HCT116 (cell line): Measurements from ENCODE around the gene CALN1. TPM values are rescaled to one million over a fixed set of nuclear protein-coding genes. Genes with fewer than 3 reads are reported as not detected.

ENCODE experiments used
- ATAC-seq: fragments of 200-7000 bp; cut with Tn5 transposase; 2 replicates; pipeline ENCODE4 v1.9.1; 2020; ENCODE audit warnings: mild to moderate bottlenecking, moderate library complexity
- BruUV-seq: library from RNA; stranded (reverse); fragments of 400-500 nt; replicated peaks from 2 replicates; lab custom pipeline; 2021; lab: Mats Ljungman, UMichigan
- CTCF ChIA-PET: fragments of 300-600 bp; sonication (Branson Sonifier 250); formaldehyde crosslinking; loops from one replicate; lab custom pipeline; 2021; ENCODE audit warnings: antibody characterized with exemption; lab: Charles Lee
- POLR2A ChIA-PET: fragments of 300-600, 350-600 bp; sonication (Branson Sonifier 250); formaldehyde crosslinking; loops from one replicate; lab custom pipeline; 2021; ENCODE audit warnings: antibody characterized with exemption; lab: Charles Lee
- RAD21 ChIA-PET, 2 experiments: fragments of 300-600 bp; sonication (Branson Sonifier 250); formaldehyde crosslinking; loops; one replicate each; lab custom pipeline; 2023; ENCODE audit warnings: low total read pairs in 2 of 2; ENCODE audit not compliant: uncharacterized antibody in 2 of 2, unreplicated experiment in 2 of 2, low non-redundant PET in 1 of 2; lab: Charles Lee
- DNase-seq: peaks from one replicate; pipeline ENCODE4 v3.0.0-alpha.2; 2010; ENCODE audit warnings: low read depth, low spot score
- H2AFZ ChIP-seq: fragments of 200-600 bp; shearing (Covaris generic), sonication (generic); 2 replicates; pipeline ENCODE4 v1.6.1; 2017; ENCODE audit warnings: low read depth, mixed run types, mixed read lengths, antibody characterized with exemption, low read length; ENCODE audit not compliant: poor library complexity, severe bottlenecking
- H3K27ac ChIP-seq: 2 replicates; pipeline ENCODE4 v1.5.1; 2012; ENCODE audit warnings: low read depth, low read length
- H3K27me3 ChIP-seq: fragments of 200-600 bp; sonication (generic); 2 replicates; pipeline ENCODE4 v1.6.1; 2016; ENCODE audit warnings: mixed run types, low read length, mixed read lengths; ENCODE audit not compliant: insufficient read depth
- H3K36me3 ChIP-seq, 2 experiments: fragments of 200-500 bp in 1 of 2; fragments of 200-600 bp in 1 of 2; sonication (Bioruptor generic) in 1 of 2; sonication (generic) in 1 of 2; 2 replicates each; pipeline versions ENCODE4 v1.5.1 to v1.6.1; 2014 to 2016; ENCODE audit warnings: low read length in 2 of 2, inconsistent platforms in 1 of 2, mixed read lengths in 1 of 2, mixed run types in 1 of 2; ENCODE audit not compliant: insufficient read depth in 2 of 2, control insufficient read depth in 1 of 2
- H3K4me1 ChIP-seq, 2 experiments: fragments of 200-600 bp in 1 of 2; sonication (generic) in 1 of 2; 2 replicates each; pipeline versions ENCODE4 v1.5.1 to v1.6.1; 2012 to 2017; ENCODE audit warnings: low read length in 2 of 2, inconsistent platforms in 1 of 2, mild to moderate bottlenecking in 1 of 2, mixed read lengths in 1 of 2, mixed run types in 1 of 2, moderate library complexity in 1 of 2; ENCODE audit not compliant: insufficient read depth in 2 of 2, control insufficient read depth in 1 of 2
- H3K4me2 ChIP-seq: fragments of 200-600 bp; sonication (generic); 2 replicates; pipeline ENCODE4 v1.6.1; 2017; ENCODE audit warnings: mixed run types, low read length, mixed read lengths
- H3K4me3 ChIP-seq, 2 experiments: fragments of 200-600 bp in 1 of 2; sonication (generic) in 1 of 2; replicated peaks in 1 of 2; 2 replicates each; pipeline ENCODE4 v1.5.1; 2011 to 2016; ENCODE audit warnings: low read length in 2 of 2, control low read depth in 1 of 2, low read depth in 1 of 2, mild to moderate bottlenecking in 1 of 2, mixed read lengths in 1 of 2, mixed run types in 1 of 2
- H3K79me2 ChIP-seq: fragments of 200-600 bp; sonication (generic); 2 replicates; pipeline ENCODE4 v1.6.1; 2017; ENCODE audit warnings: mild to moderate bottlenecking, mixed run types, low read length, moderate library complexity, mixed read lengths; ENCODE audit not compliant: insufficient read depth
- H3K9ac ChIP-seq: fragments of 200-600 bp; sonication (generic); 2 replicates; pipeline ENCODE4 v1.6.1; 2016; ENCODE audit warnings: low read length, mixed read lengths
- H3K9me2 ChIP-seq: fragments of 200-600 bp; sonication (generic), shearing (Covaris generic); 2 replicates; pipeline ENCODE4 v1.6.1; 2017; ENCODE audit warnings: mixed run types, mild to moderate bottlenecking, moderate library complexity; ENCODE audit not compliant: insufficient read depth
- H3K9me3 ChIP-seq, 2 experiments: fragments of 200-500 bp in 1 of 2; fragments of 200-600 bp in 1 of 2; sonication (Bioruptor generic) in 1 of 2; sonication (generic) in 1 of 2; 2 replicates each; pipeline ENCODE4 v1.6.1; 2014 to 2017; ENCODE audit warnings: low read length in 2 of 2, mixed read lengths in 2 of 2, inconsistent platforms in 1 of 2, low read depth in 1 of 2, mild to moderate bottlenecking in 1 of 2, mixed run types in 1 of 2, moderate library complexity in 1 of 2; ENCODE audit not compliant: control insufficient read depth in 1 of 2, insufficient read depth in 1 of 2
- H4K20me1 ChIP-seq: fragments of 200-600 bp; sonication (generic), shearing (Covaris generic); 2 replicates; pipeline ENCODE4 v1.6.1; 2017; ENCODE audit warnings: mixed run types, mild to moderate bottlenecking, moderate library complexity; ENCODE audit not compliant: insufficient read depth
- ATF3 ChIP-seq: IDR thresholded peaks from 2 replicates; pipeline ENCODE4 v1.6.1; 2012
- CBX3 ChIP-seq: IDR thresholded peaks from 2 replicates; pipeline ENCODE4 v1.6.1; 2012; ENCODE audit warnings: low read depth
- CTCF ChIP-seq, 3 experiments: fragments of 200-600 bp in 1 of 3; sonication (generic) in 1 of 3; IDR thresholded peaks in 2 of 3; conservative IDR thresholded peaks in 1 of 3; 2 replicates each; pipeline ENCODE4 v1.5.1; 2012 to 2017; ENCODE audit warnings: low read depth in 2 of 3, low read length in 2 of 3, antibody characterized with exemption in 1 of 3, borderline replicate concordance in 1 of 3, control low read depth in 1 of 3, mild to moderate bottlenecking in 1 of 3, mixed read lengths in 1 of 3, mixed run types in 1 of 3, moderate library complexity in 1 of 3; ENCODE audit not compliant: insufficient read depth in 1 of 3
- EGR1 ChIP-seq: IDR thresholded peaks from 2 replicates; pipeline ENCODE4 v1.6.1; 2012; ENCODE audit warnings: low read depth
- EZH2phosphoT487 ChIP-seq: fragments of 200-600 bp; IDR thresholded peaks from 2 replicates; pipeline ENCODE4 v1.6.1; 2018; ENCODE audit warnings: antibody characterized with exemption, borderline replicate concordance
- JUND ChIP-seq: IDR thresholded peaks from 2 replicates; pipeline ENCODE4 v1.6.1; 2012
- POLR2AphosphoS5 ChIP-seq: IDR thresholded peaks from 2 replicates; pipeline ENCODE4 v1.6.1; 2011; ENCODE audit warnings: mild to moderate bottlenecking, low read depth, low read length, moderate library complexity
- SIN3A ChIP-seq: IDR thresholded peaks from 2 replicates; pipeline ENCODE4 v1.6.1; 2012; ENCODE audit warnings: low read depth
- SP1 ChIP-seq: IDR thresholded peaks from 2 replicates; pipeline ENCODE4 v1.6.1; 2012; ENCODE audit warnings: low read depth
- TCF7L2 ChIP-seq: IDR thresholded peaks from 2 replicates; pipeline ENCODE4 v1.7.0; 2011; ENCODE audit warnings: borderline replicate concordance, inconsistent platforms; ENCODE audit not compliant: insufficient read depth, insufficient read length; ENCODE audit errors: extremely low read depth
- YY1 ChIP-seq: IDR thresholded peaks from 2 replicates; pipeline ENCODE4 v1.6.1; 2011; ENCODE audit warnings: low read length, low read depth, moderate library complexity, mild to moderate bottlenecking; ENCODE audit not compliant: insufficient replicate concordance; ENCODE audit errors: extremely low read depth
- ZBTB33 ChIP-seq: IDR thresholded peaks from 2 replicates; pipeline ENCODE4 v1.6.1; 2011; ENCODE audit warnings: mild to moderate bottlenecking, low read length, moderate library complexity; ENCODE audit not compliant: insufficient replicate concordance; ENCODE audit errors: extremely low read depth
- ZNF274 ChIP-seq: fragments of 200-500 bp; sonication (Bioruptor generic); IDR thresholded peaks from 2 replicates; pipeline ENCODE4 v1.6.1; 2014; ENCODE audit warnings: mild to moderate bottlenecking, low read depth, low read length, inconsistent platforms
- intact Hi-C: fragments of 100-400 bp; cut with micrococcal nuclease; formaldehyde crosslinking; loops from 2 replicates; pipeline ENCODE4 v1.10.0; 2022
- total RNA-seq: library from RNA; stranded (reverse); gene quantifications from one replicate; pipeline ENCODE4 v1.2.1, GENCODE V29; 2021; ENCODE audit not compliant: unreplicated experiment

The CALN1 gene
- total RNA-seq, 1 experiment from 2014 or later, result 0.17 TPM

GRCh38 chr7:72362246-72362645 is 49.9 kb downstream of the CALN1 start:
- Histone ChIP-seq H3K27ac (no peak overlapping the region), H3K4me1 (no peaks in the 10 kb centered on the region), H3K4me3 (no peak overlapping the region), H3K9me2 (no peaks in the 10 kb centered on the region), H2AFZ (no peak overlapping the region), H3K27me3 (no peaks in the 10 kb centered on the region), H3K79me2 (no peaks in the 10 kb centered on the region), H4K20me1 (no peaks in the 10 kb centered on the region), H3K9ac (no peak overlapping the region), H3K4me2 (no peak overlapping the region), H3K36me3 (no peaks in the 10 kb centered on the region), H3K9me3 (no peaks in the 10 kb centered on the region)
- ChIA-PET RAD21 (no interaction called here), CTCF (no interaction called here), POLR2A (no interaction called here)
- intact Hi-C loops, result no loop called here
- DNase-seq (no peak), ATAC-seq (no peak)
- BruUV-seq, result no TSS peak
- TF ChIP-seq ZBTB33 (no peak), TCF7L2 (no peak), YY1 (no peak), JUND (no peak), POLR2AphosphoS5 (no peak), EZH2phosphoT487 (no peak), EGR1 (no peak), ATF3 (no peak), CTCF (IDR thresholded peaks at IDR 0.05 in 2 of 3, conservative IDR thresholded peaks at IDR 0.05 in 1 of 3; ENCODE audit: borderline replicate concordance in 1 of 3, insufficient read depth in 1 of 3, low read depth in 2 of 3, low read length in 2 of 3) (no peak), SIN3A (no peak), SP1 (no peak), ZNF274 (no peak), CBX3 (no peak)
